Neural cell (in vitro differentiated cells): ENCODE results near the gene PSMB10.

Source experiments
- MXI1 ChIP-seq: fragments of 450-650 bp; conservative IDR thresholded peaks from 2 replicates; pipeline ENCODE4 v1.6.1; 2014; ENCODE audit warnings: antibody characterized with exemption, mild to moderate bottlenecking; ENCODE audit not compliant: poor library complexity, severe bottlenecking
- TAF1 ChIP-seq: IDR thresholded peaks from 2 replicates; pipeline ENCODE4 v1.6.1; 2012; ENCODE audit warnings: low read depth
- TF ChIP-seq, protein P1 (sequence below): fragments of 450-650 bp; IDR thresholded peaks from 2 replicates; pipeline ENCODE4 v1.5.1; 2014; ENCODE audit warnings: antibody characterized with exemption, mild to moderate bottlenecking, moderate library complexity; ENCODE audit not compliant: poor library complexity, severe bottlenecking

DNA sequence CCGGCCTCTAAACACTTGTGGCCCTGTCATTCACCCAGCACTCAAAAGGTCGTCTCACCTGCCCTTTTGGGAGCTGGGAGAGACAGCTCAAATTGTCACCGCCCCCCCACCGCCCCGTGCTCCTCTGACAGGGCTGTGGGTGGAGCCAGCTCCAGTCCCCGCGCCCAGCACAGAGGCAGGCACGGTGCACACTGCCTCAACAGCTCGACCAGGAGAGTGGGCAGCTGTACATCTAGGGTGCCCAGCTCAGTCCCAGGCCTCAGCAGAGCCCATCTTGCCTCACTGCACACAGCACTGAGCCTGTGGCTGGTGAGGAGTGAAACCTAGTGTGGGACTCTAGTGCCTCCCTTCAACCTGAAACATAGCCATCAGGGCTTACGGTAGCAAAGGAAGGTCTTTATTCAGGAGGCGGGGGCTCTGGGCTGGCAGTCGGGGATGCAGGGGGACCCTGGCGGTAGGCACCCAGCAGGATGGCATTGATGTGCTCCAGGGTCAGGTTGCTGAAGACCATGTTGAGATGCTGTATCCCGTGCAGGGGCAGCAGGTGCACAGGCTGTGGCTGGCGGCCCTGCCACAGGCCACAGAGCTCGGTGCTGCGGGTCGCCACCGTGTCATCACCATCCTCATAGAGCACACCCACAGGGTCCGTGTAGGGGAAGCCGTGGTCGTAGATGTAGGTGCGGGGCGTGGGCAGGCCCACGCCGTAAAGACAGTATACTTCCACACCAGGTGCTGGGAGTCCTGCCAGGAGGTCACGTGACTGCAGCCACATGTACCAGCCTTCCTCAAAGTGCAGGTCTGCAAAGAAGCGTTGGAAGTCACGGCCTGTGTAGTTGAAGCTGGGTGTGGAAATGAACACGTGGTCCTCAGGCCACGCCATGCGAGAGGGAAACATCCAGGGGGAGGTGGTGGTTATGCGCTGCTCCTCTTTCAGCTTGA, 3.1 kb upstream of the PSMB10 start:
- TF ChIP-seq, protein P1, sequence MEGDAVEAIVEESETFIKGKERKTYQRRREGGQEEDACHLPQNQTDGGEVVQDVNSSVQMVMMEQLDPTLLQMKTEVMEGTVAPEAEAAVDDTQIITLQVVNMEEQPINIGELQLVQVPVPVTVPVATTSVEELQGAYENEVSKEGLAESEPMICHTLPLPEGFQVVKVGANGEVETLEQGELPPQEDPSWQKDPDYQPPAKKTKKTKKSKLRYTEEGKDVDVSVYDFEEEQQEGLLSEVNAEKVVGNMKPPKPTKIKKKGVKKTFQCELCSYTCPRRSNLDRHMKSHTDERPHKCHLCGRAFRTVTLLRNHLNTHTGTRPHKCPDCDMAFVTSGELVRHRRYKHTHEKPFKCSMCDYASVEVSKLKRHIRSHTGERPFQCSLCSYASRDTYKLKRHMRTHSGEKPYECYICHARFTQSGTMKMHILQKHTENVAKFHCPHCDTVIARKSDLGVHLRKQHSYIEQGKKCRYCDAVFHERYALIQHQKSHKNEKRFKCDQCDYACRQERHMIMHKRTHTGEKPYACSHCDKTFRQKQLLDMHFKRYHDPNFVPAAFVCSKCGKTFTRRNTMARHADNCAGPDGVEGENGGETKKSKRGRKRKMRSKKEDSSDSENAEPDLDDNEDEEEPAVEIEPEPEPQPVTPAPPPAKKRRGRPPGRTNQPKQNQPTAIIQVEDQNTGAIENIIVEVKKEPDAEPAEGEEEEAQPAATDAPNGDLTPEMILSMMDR, result no peak
- no peak for TF ChIP-seq TAF1
- TF ChIP-seq MXI1, result no peak
